WERI-Rb-1 (cell line): ENCODE measurements around the gene DNAH10.

ENCODE experiments used
- DNase-seq: peaks from one replicate; pipeline ENCODE4 v3.0.0-alpha.2; 2020
- H3K27ac ChIP-seq: fragments of 250-450 bp; sonication (Bioruptor Pico); 2 replicates; pipeline ENCODE4 v1.5.1; 2020; ENCODE audit warnings: mild to moderate bottlenecking, moderate library complexity
- H3K27me3 ChIP-seq: fragments of 250-450 bp; sonication (Bioruptor Pico); 2 replicates; pipeline ENCODE4 v1.5.1; 2021; ENCODE audit warnings: mild to moderate bottlenecking, low read depth, moderate library complexity; ENCODE audit not compliant: insufficient read depth, severe bottlenecking
- H3K36me3 ChIP-seq: fragments of 250-450 bp; sonication (Bioruptor Pico); 2 replicates; pipeline ENCODE4 v1.5.1; 2020; ENCODE audit warnings: mild to moderate bottlenecking, moderate library complexity
- H3K4me3 ChIP-seq: 2 replicates; pipeline ENCODE4 v1.5.1; 2011; ENCODE audit warnings: low read depth, mild to moderate bottlenecking, control low read depth, low read length
- H3K9me3 ChIP-seq: fragments of 250-450 bp; sonication (Bioruptor Pico); 2 replicates; pipeline ENCODE4 v1.5.1; 2021; ENCODE audit warnings: mild to moderate bottlenecking, moderate library complexity; ENCODE audit not compliant: severe bottlenecking
- TF ChIP-seq, protein P1 (sequence below): IDR thresholded peaks from 2 replicates; pipeline ENCODE4 v1.5.1; 2011; ENCODE audit warnings: low read depth, mild to moderate bottlenecking, control low read depth, inconsistent platforms, low read length

The DNAH10 gene

DNA sequence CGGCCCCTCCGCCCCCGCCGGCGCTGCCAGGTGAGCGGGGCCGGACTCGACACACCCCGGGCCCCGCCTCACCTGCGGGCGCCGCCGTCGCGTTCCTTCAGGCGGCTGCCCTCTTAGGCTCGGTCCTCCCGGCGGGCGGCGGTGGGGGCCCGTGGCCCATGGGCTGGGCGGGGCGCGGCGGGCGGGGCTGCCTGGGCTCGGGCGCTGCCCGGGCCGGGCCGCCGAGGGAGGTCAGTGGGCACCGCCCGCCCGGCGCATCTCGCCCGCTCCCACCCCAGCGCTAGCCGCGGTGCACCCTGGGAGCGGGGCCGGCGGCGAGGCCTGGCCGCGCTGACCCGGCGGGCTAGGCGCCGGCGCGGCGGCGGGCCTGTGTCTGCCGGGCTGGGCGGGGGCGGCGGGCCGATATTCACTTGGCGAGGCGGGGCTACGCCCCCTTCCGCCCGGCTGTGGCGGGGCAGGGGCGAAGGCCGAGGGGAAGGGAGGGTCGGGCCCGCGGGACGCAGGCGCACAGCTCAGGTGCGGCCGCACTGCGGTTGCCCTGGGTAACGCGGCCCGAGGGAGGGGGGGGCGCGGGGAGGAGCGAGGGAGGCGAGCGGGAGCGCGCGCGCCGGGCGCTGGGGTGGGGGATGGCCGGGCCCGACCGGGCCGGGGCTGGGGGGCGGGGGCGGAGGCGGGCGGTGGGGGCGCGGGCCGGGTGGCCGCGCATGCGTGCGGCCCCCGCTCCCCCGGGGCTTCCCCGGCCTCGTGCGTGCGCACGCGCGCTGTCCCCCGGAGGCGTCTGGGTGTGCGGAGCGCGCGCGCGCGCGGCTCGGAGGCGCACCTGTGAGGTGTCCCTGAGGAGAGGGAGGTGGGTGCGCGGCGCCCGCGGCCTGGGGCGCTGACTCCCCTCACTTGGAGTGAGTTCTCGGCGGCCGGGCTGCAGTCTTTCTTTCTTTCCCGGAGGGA, 210.6 kb downstream of the DNAH10 start, which contains the start of the genes CCDC92 and ZNF664:
Gene CCDC92, minus strand, starts transcription at position 375 of the 945 bp plus-strand sequence. CDS start 28,526 bp downstream, outside the sequence.
Gene ZNF664, plus strand, starts transcription at position 759 of the 945 bp plus-strand sequence. CDS start 38,930 bp downstream, outside the sequence.
- Histone ChIP-seq H3K27ac (peak within 1 kb of the TSS; percentile 94), H3K36me3 (peaks cover 34% of the 10 kb centered on the region), H3K9me3 (no peaks in the 10 kb centered on the region), H3K27me3 (no peaks in the 10 kb centered on the region), H3K4me3 (peak within 1 kb of the TSS; percentile 87)
- peak; percentile 96 for DNase-seq
- TF ChIP-seq, protein P1, sequence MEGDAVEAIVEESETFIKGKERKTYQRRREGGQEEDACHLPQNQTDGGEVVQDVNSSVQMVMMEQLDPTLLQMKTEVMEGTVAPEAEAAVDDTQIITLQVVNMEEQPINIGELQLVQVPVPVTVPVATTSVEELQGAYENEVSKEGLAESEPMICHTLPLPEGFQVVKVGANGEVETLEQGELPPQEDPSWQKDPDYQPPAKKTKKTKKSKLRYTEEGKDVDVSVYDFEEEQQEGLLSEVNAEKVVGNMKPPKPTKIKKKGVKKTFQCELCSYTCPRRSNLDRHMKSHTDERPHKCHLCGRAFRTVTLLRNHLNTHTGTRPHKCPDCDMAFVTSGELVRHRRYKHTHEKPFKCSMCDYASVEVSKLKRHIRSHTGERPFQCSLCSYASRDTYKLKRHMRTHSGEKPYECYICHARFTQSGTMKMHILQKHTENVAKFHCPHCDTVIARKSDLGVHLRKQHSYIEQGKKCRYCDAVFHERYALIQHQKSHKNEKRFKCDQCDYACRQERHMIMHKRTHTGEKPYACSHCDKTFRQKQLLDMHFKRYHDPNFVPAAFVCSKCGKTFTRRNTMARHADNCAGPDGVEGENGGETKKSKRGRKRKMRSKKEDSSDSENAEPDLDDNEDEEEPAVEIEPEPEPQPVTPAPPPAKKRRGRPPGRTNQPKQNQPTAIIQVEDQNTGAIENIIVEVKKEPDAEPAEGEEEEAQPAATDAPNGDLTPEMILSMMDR = peak; percentile 30

DNA sequence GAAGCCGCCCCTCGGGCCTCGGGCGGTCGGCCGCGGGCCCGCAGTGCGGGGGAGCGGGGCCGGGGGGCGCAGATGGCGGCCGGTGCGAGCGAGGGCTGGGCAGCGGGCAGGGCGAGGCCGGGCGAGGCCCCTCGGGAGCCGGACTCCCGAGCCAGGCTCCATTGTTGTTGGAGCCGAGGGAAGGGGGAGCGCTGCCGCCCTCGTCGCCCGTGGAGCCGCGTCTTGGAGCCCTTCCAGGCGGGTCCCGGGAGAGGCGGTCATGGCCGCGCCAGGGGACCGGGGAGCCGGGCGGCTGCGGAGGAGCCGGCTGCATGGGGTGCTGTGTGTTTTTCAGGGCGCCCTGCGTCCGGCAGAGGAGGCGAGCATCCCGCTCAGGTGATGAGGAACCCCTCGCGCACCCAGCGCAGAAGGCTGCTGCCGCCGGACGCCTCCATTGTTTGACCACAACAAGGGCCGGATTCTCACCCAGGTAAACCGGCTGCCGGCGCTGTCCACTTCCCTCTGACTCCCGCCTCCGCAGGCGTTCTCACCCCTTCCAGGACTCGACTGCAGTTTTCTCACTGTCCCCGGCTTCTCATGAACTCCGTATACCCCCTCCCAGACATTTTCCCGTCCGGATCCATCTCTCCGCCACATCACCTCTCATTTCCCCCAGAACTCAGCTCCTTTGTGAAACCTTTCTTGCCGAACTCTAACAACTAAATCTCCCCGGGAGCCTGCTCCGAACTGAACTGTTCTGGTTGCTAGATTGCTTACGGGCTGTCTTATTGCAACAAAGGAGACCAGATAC, 211.6 kb downstream of the DNAH10 start:
- TF ChIP-seq, protein P1 = no peak
- peak overlapping the region; percentile 87 for H3K4me3 ChIP-seq
- H3K9me3 ChIP-seq = no peaks in the 10 kb centered on the region
- no peaks in the 10 kb centered on the region for H3K27me3 ChIP-seq
- peaks cover 34% of the 10 kb centered on the region for H3K36me3 ChIP-seq
- DNase-seq = no peak
- H3K27ac ChIP-seq = peak overlapping the region; percentile 94

DNA sequence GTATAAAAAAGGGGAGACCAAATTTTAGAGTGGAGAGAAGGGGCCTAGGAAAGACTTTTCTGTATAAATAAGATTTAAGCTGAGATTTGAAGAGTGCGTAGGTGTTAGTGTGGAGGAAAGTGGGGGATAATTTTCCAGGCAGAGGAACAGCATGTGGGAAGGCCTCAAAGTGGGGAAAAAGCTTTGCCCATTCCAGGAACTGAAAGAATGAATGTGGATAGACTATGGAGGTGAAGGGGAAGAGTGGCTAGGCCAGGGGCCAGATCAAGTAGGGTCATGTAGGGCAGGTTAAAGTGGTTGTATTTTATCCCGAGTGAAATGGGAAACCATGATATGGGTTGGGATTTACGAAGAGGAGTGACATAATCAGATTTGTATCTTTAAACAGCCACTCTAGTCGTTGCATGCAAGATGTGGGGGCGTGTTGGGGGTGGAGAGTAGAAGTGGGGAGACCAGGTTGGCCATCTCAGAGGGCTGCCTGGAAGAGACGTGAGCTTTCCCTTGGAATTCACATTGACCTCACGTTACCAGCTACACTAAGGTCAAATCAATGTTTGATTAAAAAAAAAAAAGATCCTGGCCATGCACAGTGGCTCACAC, 214.2 kb downstream of the DNAH10 start:
- H3K9me3 ChIP-seq = no peaks in the 10 kb centered on the region
- TF ChIP-seq, protein P1 = no peak

DNA sequence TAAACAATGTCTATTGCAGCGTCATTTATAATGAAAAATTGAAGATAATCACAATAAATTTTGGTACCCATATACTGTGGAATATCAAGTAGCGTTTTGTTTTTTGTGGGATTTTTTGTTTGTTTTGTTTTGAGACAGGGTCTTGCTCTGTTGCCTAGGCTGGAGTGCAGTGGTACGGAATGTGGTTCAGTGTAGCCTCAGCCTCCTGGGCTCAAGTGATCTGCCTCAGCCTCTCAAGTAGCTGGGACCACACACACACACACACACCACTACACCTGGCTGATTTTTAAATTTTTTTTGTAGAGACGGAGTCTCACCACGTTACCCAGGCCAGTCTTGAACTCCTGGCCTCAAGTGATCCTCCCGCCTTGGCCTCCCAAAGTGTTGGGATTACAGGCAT, 217.5 kb downstream of the DNAH10 start:
- no peak for DNase-seq

More for the DNA sequence above, 214.2 kb downstream of the DNAH10 start:
- Histone ChIP-seq H3K27me3 (no peaks in the 10 kb centered on the region), H3K27ac (no peak overlapping the region), H3K36me3 (peaks cover 58% of the 10 kb centered on the region), H3K4me3 (no peak overlapping the region)
- no peak for DNase-seq

DNA sequence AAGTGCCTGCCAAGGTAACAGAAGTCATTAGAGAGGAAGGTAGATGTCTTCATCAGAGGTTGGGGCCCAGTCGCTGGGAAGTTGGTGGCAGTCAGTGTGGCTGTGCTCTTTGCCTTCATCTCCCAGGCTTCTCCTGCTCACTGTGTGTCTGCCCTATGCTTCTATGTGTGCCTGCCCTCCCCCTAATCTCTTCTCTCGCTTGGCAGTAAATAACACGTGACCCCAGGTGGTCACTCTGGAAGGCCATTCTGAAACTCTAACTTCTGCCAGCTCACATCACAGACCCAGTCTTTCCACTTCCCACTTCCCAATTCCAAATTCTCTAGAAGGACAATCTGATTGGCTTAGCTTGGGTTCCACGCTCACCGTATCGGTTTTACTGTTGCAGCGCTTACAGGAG, 220.2 kb downstream of the DNAH10 start:
- H3K9me3 ChIP-seq = no peaks in the 10 kb centered on the region
- H3K4me3 ChIP-seq = no peak overlapping the region
- DNase-seq = no peak
- no peaks in the 10 kb centered on the region for H3K27me3 ChIP-seq
- H3K36me3 ChIP-seq = peaks cover 55% of the 10 kb centered on the region
- no peak overlapping the region for H3K27ac ChIP-seq
- TF ChIP-seq, protein P1 = no peak

More for the DNA sequence above, 217.5 kb downstream of the DNAH10 start:
- no peak overlapping the region for H3K4me3 ChIP-seq
- H3K9me3 ChIP-seq = no peaks in the 10 kb centered on the region
- H3K36me3 ChIP-seq = peaks cover 71% of the 10 kb centered on the region
- no peak overlapping the region for H3K27ac ChIP-seq
- TF ChIP-seq, protein P1 = no peak
- H3K27me3 ChIP-seq = no peaks in the 10 kb centered on the region
